Measurements from ENCODE around the gene AKR1C3.

AKR1C3 gene

GRCh38 chr10:5142199-5142598 lies 48.0 kb downstream of the AKR1C3 start:
- no peak for DNase-seq (ENCODE audit: low spot score)

- no peak for DNase-seq (ENCODE audit: low spot score)
Measured at GRCh38 chr10:5143137-5143536, 48.9 kb downstream of the AKR1C3 start.

GRCh38 chr10:5146920-5147254 lies 52.7 kb downstream of the AKR1C3 start:
- no peak for DNase-seq (ENCODE audit: low spot score)

- no peak for DNase-seq (ENCODE audit: low spot score)
Measured at GRCh38 chr10:5147255-5147980, 53.2 kb downstream of the AKR1C3 start.

- DNase-seq (ENCODE audit: low spot score) = no peak
Measured at GRCh38 chr10:5147981-5148677, 53.9 kb downstream of the AKR1C3 start.

- DNase-seq (ENCODE audit: low spot score) = no peak
Measured at GRCh38 chr10:5148678-5149032, 54.4 kb downstream of the AKR1C3 start.

- DNase-seq (ENCODE audit: low spot score) = no peak
Measured at GRCh38 chr10:5151076-5151475, 56.9 kb downstream of the AKR1C3 start.

- no peak for DNase-seq (ENCODE audit: low spot score)
Measured at GRCh38 chr10:5155951-5156350, 61.7 kb downstream of the AKR1C3 start.

Data from HuH-7.5 (cell line).